Measurements from ENCODE around the gene FIGLA.

Gene FIGLA

GRCh38 chr2:70775141-70775540 is 15.3 kb downstream of the FIGLA start:
- DNase-seq (ENCODE audit: low spot score), result no peak

GRCh38 chr2:70772486-70773155 is 17.8 kb downstream of the FIGLA start:
- no peak for DNase-seq (ENCODE audit: low spot score)

GRCh38 chr2:70771446-70771845 is 19.0 kb downstream of the FIGLA start:
- no peak for DNase-seq (ENCODE audit: low spot score)

GRCh38 chr2:70769450-70769849 is 21.0 kb downstream of the FIGLA start:
- DNase-seq (ENCODE audit: low spot score), result no peak

- DNase-seq (ENCODE audit: low spot score), result no peak
Observed at GRCh38 chr2:70768590-70769085, 21.8 kb downstream of the FIGLA start.

GRCh38 chr2:70767699-70768589 is 22.5 kb downstream of the FIGLA start, which contains the start of gene ADD2:
Gene ADD2, minus strand, starts transcription at chr2:70768200. Its CDS starts 61,792 bp downstream, at chr2:70706408.
- DNase-seq (ENCODE audit: low spot score), result peak; percentile 87

GRCh38 chr2:70767079-70767698 is 23.3 kb downstream of the FIGLA start:
- DNase-seq (ENCODE audit: low spot score), result peak; percentile 68

- DNase-seq (ENCODE audit: low spot score), result no peak
Observed at GRCh38 chr2:70766357-70767078, 23.9 kb downstream of the FIGLA start.

GRCh38 chr2:70765507-70765906 is 24.9 kb downstream of the FIGLA start:
- DNase-seq (ENCODE audit: low spot score), result no peak

- DNase-seq (ENCODE audit: low spot score), result no peak
Observed at GRCh38 chr2:70759446-70759845, 31.0 kb downstream of the FIGLA start.

- no peak for DNase-seq (ENCODE audit: low spot score)
Observed at GRCh38 chr2:70757966-70758365, 32.5 kb downstream of the FIGLA start.

GRCh38 chr2:70757360-70757759 is 33.1 kb downstream of the FIGLA start:
- no peak for DNase-seq (ENCODE audit: low spot score)

- DNase-seq (ENCODE audit: low spot score), result no peak
Observed at GRCh38 chr2:70756128-70756527, 34.3 kb downstream of the FIGLA start.

- no peak for DNase-seq (ENCODE audit: low spot score)
Observed at GRCh38 chr2:70753902-70754301, 36.5 kb downstream of the FIGLA start.

GRCh38 chr2:70753031-70753430 is 37.4 kb downstream of the FIGLA start:
- DNase-seq (ENCODE audit: low spot score), result no peak

GRCh38 chr2:70752396-70752795 is 38.0 kb downstream of the FIGLA start:
- no peak for DNase-seq (ENCODE audit: low spot score)

GRCh38 chr2:70751881-70752280 is 38.6 kb downstream of the FIGLA start:
- DNase-seq (ENCODE audit: low spot score), result no peak

- DNase-seq (ENCODE audit: low spot score), result no peak
Observed at GRCh38 chr2:70750320-70750719, 40.1 kb downstream of the FIGLA start.

GRCh38 chr2:70748002-70748784 is 42.2 kb downstream of the FIGLA start:
- no peak for DNase-seq (ENCODE audit: low spot score)

- DNase-seq (ENCODE audit: low spot score), result no peak
Observed at GRCh38 chr2:70747284-70747683, 43.2 kb downstream of the FIGLA start.

Measured in ecto neural progenitor cell (in vitro differentiated cells).